Uterus (tissue), 4 donors: ENCODE results near the gene STAMBP. TPM values are rescaled to one million over a fixed set of nuclear protein-coding genes. Genes with fewer than 3 reads are reported as not detected.
A peak's percentile ranks its signal among the peaks of the same experiment; 100 is the strongest.

Experiments used
- DNase-seq, 2 donors: peaks; one replicate each; pipeline ENCODE4 v3.0.0-alpha.2; 2019 to 2020
- H3K27ac ChIP-seq, 2 donors: fragments of 200-600 bp; sonication (generic); 1 replicate in 1 of 2; 2 replicates in 1 of 2; pipeline ENCODE4 v1.5.1; 2016 to 2018
- H3K27me3 ChIP-seq, 2 donors: fragments of 200-600 bp; sonication (generic); one replicate each; pipeline ENCODE4 v1.5.1; 2018 to 2019; ENCODE audit warnings: control low read depth in 1 of 2
- H3K36me3 ChIP-seq, 2 donors: fragments of 200-600 bp; sonication (generic); one replicate each; pipeline ENCODE4 v1.5.1; 2019; ENCODE audit warnings: control low read depth in 1 of 2
- H3K4me1 ChIP-seq, 2 donors: fragments of 200-600 bp; sonication (generic); one replicate each; pipeline ENCODE4 v1.5.1; 2018 to 2019; ENCODE audit warnings: control low read depth in 1 of 2
- H3K4me3 ChIP-seq, 2 donors: fragments of 200-600 bp; sonication (generic); 1 replicate in 1 of 2; 2 replicates in 1 of 2; pipeline ENCODE4 v1.5.1; 2018 to 2019; ENCODE audit warnings: mild to moderate bottlenecking in 1 of 2
- H3K9me3 ChIP-seq, 2 donors: fragments of 200-600 bp; sonication (generic); one replicate each; pipeline ENCODE4 v1.5.1; 2019; ENCODE audit warnings: control low read depth in 1 of 2
- CTCF ChIP-seq, 4 experiments: fragments of 200-600 bp in 2 of 4; fragments of 450-650 bp in 2 of 4; sonication (generic) in 2 of 4; IDR thresholded peaks; one replicate each; pipeline ENCODE4 v1.5.1; 2016 to 2019; ENCODE audit warnings: antibody characterized with exemption in 4 of 4, mild to moderate bottlenecking in 2 of 4, moderate library complexity in 1 of 4
- POLR2A ChIP-seq, 2 donors: fragments of 450-650 bp; IDR thresholded peaks; one replicate each; pipeline ENCODE4 v1.6.1; 2016; ENCODE audit warnings: antibody characterized with exemption in 2 of 2, mild to moderate bottlenecking in 1 of 2, moderate library complexity in 1 of 2
- intact Hi-C: fragments of 100-400 bp; cut with DNase I; formaldehyde crosslinking; loops from one replicate; pipeline ENCODE4 v1.15.1; 2023; ENCODE audit warnings: low total_unique reads
- total RNA-seq, 4 donors: library from RNA; depleted of rRNA in 3 of 4; stranded (reverse); fragments of >200 nt in 3 of 4; gene quantifications; one replicate each; pipeline versions ENCODE4 v1.1.0 to v1.2.4, GENCODE V29; 2014 to 2023
- donor health status: DM: yes; HTN: yes; CAD: no.

Gene STAMBP
- total RNA-seq, 4 donors from 2014 or later = 31.8 to 115 (median 43.7) TPM

- intact Hi-C loops = no loop called here
These were observed 78.2 kb downstream of the STAMBP start for GRCh38 chr2:73906847-73907505.

GRCh38 chr2:73907840-73908452, 79.2 kb downstream of the STAMBP start:
- H3K27me3 ChIP-seq = no peaks in the 10 kb centered on the region
- H3K9me3 ChIP-seq = no peaks in the 10 kb centered on the region
- H3K4me1 ChIP-seq = no peaks in the 10 kb centered on the region
- no peaks in the 10 kb centered on the region for H3K36me3 ChIP-seq
- intact Hi-C loops = no loop called here
- TF ChIP-seq POLR2A (IDR thresholded peaks at IDR 0.05) (no peak), CTCF (IDR thresholded peaks at IDR 0.05) (no peak)
- no peak overlapping the region for H3K4me3 ChIP-seq
- no peak for DNase-seq
- H3K27ac ChIP-seq = peak overlapping the region in 1 of 2 donors; percentile 43

More at GRCh38 chr2:73906847-73907505, 78.2 kb downstream of the STAMBP start:
- no peaks in the 10 kb centered on the region for H3K27me3 ChIP-seq
- H3K36me3 ChIP-seq = no peaks in the 10 kb centered on the region
- no peaks in the 10 kb centered on the region for H3K4me1 ChIP-seq
- peak overlapping the region; percentile 33 to 43 for H3K27ac ChIP-seq
- no peak overlapping the region for H3K4me3 ChIP-seq
- H3K9me3 ChIP-seq = no peaks in the 10 kb centered on the region
- TF ChIP-seq POLR2A (IDR thresholded peaks at IDR 0.05) = no peak
- TF ChIP-seq CTCF (IDR thresholded peaks at IDR 0.05) = no peak
- no peak for DNase-seq

- H3K4me1 ChIP-seq = no peaks in the 10 kb centered on the region
- H3K27me3 ChIP-seq = no peaks in the 10 kb centered on the region
- TF ChIP-seq CTCF (IDR thresholded peaks at IDR 0.05) (no peak), POLR2A (IDR thresholded peaks at IDR 0.05) (no peak)
- no peak overlapping the region for H3K27ac ChIP-seq
- H3K4me3 ChIP-seq = no peak overlapping the region
- no peaks in the 10 kb centered on the region for H3K36me3 ChIP-seq
- no peaks in the 10 kb centered on the region for H3K9me3 ChIP-seq
- intact Hi-C loops = no loop called here
- DNase-seq = no peak
These were observed 80.2 kb downstream of the STAMBP start for GRCh38 chr2:73908689-73909652.

GRCh38 chr2:73910873-73911547, 82.2 kb downstream of the STAMBP start:
- Histone ChIP-seq H3K36me3 (no peaks in the 10 kb centered on the region), H3K4me3 (no peak overlapping the region), H3K4me1 (no peaks in the 10 kb centered on the region), H3K27ac (no peak overlapping the region), H3K27me3 (no peaks in the 10 kb centered on the region), H3K9me3 (no peaks in the 10 kb centered on the region)
- intact Hi-C loops = no loop called here
- TF ChIP-seq CTCF (IDR thresholded peaks at IDR 0.05) = no peak
- TF ChIP-seq POLR2A (IDR thresholded peaks at IDR 0.05) = no peak
- DNase-seq = no peak
